Effector memory CD4-positive, alpha-beta T cell (primary cell): ENCODE measurements around the gene GALC.
A peak's percentile ranks its signal among the peaks of the same experiment; 100 is the strongest.

ENCODE experiments used
- DNase-seq, 3 donors: peaks; one replicate each; pipeline ENCODE4 v3.0.0-alpha.2; 2020
- H3K27ac ChIP-seq: 2 replicates; pipeline ENCODE4 v1.7.0; 2013; ENCODE audit warnings: mild to moderate bottlenecking, low read length, moderate library complexity; ENCODE audit not compliant: insufficient read depth, poor library complexity, severe bottlenecking
- H3K27me3 ChIP-seq: replicated peaks from 2 replicates; pipeline ENCODE4 v1.7.0; 2013; ENCODE audit warnings: mild to moderate bottlenecking, low read length; ENCODE audit not compliant: insufficient read depth, control insufficient read depth, poor library complexity, severe bottlenecking
- H3K36me3 ChIP-seq: 2 replicates; pipeline ENCODE4 v1.7.0; 2013; ENCODE audit warnings: mild to moderate bottlenecking, low read length, moderate library complexity; ENCODE audit not compliant: control insufficient read depth, insufficient read depth
- H3K4me1 ChIP-seq: 2 replicates; pipeline ENCODE4 v1.7.0; 2013; ENCODE audit warnings: low read length, mild to moderate bottlenecking; ENCODE audit not compliant: control insufficient read depth, insufficient read depth, poor library complexity, severe bottlenecking
- H3K4me3 ChIP-seq: 2 replicates; pipeline ENCODE4 v1.7.0; 2013; ENCODE audit warnings: low read length, low read depth, mild to moderate bottlenecking; ENCODE audit not compliant: insufficient read depth, poor library complexity, severe bottlenecking
- H3K9me3 ChIP-seq: 2 replicates; pipeline ENCODE4 v1.7.0; 2013; ENCODE audit warnings: mild to moderate bottlenecking, low read length, moderate library complexity; ENCODE audit not compliant: control insufficient read depth

Gene GALC

GRCh38 chr14:87896393-87897380 lies 96.3 kb downstream of the GALC start:
- Histone ChIP-seq H3K4me3 (no peak overlapping the region), H3K36me3 (no peaks in the 10 kb centered on the region), H3K27me3 (peaks cover 6% of the 10 kb centered on the region), H3K4me1 (no peaks in the 10 kb centered on the region), H3K27ac (no peak overlapping the region), H3K9me3 (no peaks in the 10 kb centered on the region)
- DNase-seq: no peak

- H3K4me3 ChIP-seq: no peak overlapping the region
- no peak for DNase-seq
- H3K27ac ChIP-seq: no peak overlapping the region
- no peaks in the 10 kb centered on the region for H3K4me1 ChIP-seq
- no peaks in the 10 kb centered on the region for H3K9me3 ChIP-seq
- peaks cover 6% of the 10 kb centered on the region for H3K27me3 ChIP-seq
- no peaks in the 10 kb centered on the region for H3K36me3 ChIP-seq
Measured at GRCh38 chr14:87894920-87895319, 98.1 kb downstream of the GALC start.

GRCh38 chr14:87892763-87893162 lies 100.2 kb downstream of the GALC start:
- no peak for DNase-seq
- no peaks in the 10 kb centered on the region for H3K9me3 ChIP-seq

GRCh38 chr14:87888136-87888999 lies 104.6 kb downstream of the GALC start:
- no peak overlapping the region for H3K4me3 ChIP-seq
- no peaks in the 10 kb centered on the region for H3K4me1 ChIP-seq
- DNase-seq: peak in 1 of 3 donors; percentile 0
- H3K27ac ChIP-seq: no peak overlapping the region
- H3K9me3 ChIP-seq: no peaks in the 10 kb centered on the region
- no peaks in the 10 kb centered on the region for H3K36me3 ChIP-seq
- no peaks in the 10 kb centered on the region for H3K27me3 ChIP-seq

More at GRCh38 chr14:87892763-87893162, 100.2 kb downstream of the GALC start:
- H3K4me3 ChIP-seq: no peak overlapping the region
- no peaks in the 10 kb centered on the region for H3K36me3 ChIP-seq
- no peaks in the 10 kb centered on the region for H3K4me1 ChIP-seq
- H3K27me3 ChIP-seq: no peaks in the 10 kb centered on the region
- H3K27ac ChIP-seq: no peak overlapping the region

GRCh38 chr14:87883750-87884149 lies 109.2 kb downstream of the GALC start:
- Histone ChIP-seq H3K27me3 (no peaks in the 10 kb centered on the region), H3K4me1 (no peaks in the 10 kb centered on the region), H3K4me3 (no peak overlapping the region), H3K27ac (no peak overlapping the region), H3K36me3 (no peaks in the 10 kb centered on the region), H3K9me3 (no peaks in the 10 kb centered on the region)
- no peak for DNase-seq
